AG04449 (cell line): ENCODE data around the gene WDR18.

ENCODE experiments used
- CTCF ChIA-PET: fragments of 350-600 bp; formaldehyde crosslinking; extraction: SDS; loops from one replicate; lab custom pipeline; 2021; ENCODE audit warnings: antibody characterized with exemption; lab: Yijun Ruan, JAX
- POLR2A ChIA-PET: fragments of 400-600, 350-600 bp; formaldehyde crosslinking; extraction: SDS; loops from one replicate; lab custom pipeline; 2020; ENCODE audit warnings: antibody characterized with exemption, inconsistent platforms; lab: Yijun Ruan, JAX
- DNase-seq: peaks from one replicate; pipeline ENCODE4 v3.0.0-alpha.2; 2010; ENCODE audit warnings: low read depth, low spot score
- H3K4me3 ChIP-seq: 2 replicates; pipeline ENCODE4 v1.5.1; 2011; ENCODE audit warnings: low read depth, mild to moderate bottlenecking, control low read depth, low read length
- TF ChIP-seq, protein P1 (sequence below): IDR thresholded peaks from one replicate; pipeline ENCODE4 v1.5.1; 2011; ENCODE audit warnings: mild to moderate bottlenecking, moderate library complexity, low read length, control low read depth, inconsistent platforms; ENCODE audit not compliant: insufficient read depth; ENCODE audit errors: missing control alignments

Gene WDR18

DNA sequence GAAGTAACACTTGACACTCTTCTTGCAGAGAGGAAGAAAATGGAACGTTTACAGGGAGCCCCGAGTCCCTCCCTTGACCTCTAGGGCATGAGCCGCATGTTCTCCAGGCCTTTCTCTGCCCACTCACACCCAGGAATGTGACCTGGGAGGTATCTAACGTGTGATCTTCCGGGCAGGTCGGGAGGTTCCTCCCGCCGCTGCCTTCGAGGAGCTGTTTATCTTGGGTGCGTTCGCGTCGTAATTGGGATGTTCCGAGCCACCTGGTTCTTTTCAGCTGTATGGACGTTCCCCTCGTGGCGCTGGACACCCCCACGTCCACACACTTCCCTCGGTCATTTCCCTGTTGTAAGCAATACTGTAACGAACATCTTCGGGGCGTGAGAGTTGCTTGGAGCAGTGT, 44.7 kb upstream of the WDR18 start:
- ChIA-PET POLR2A (no interaction called here), CTCF (interaction anchor here (1.6 to 2.0 kb wide), 2 partner anchors 17 to 31 kb away, joined by 7 read pairs; no protein-coding TSS in a partner anchor)
- TF ChIP-seq, protein P1, sequence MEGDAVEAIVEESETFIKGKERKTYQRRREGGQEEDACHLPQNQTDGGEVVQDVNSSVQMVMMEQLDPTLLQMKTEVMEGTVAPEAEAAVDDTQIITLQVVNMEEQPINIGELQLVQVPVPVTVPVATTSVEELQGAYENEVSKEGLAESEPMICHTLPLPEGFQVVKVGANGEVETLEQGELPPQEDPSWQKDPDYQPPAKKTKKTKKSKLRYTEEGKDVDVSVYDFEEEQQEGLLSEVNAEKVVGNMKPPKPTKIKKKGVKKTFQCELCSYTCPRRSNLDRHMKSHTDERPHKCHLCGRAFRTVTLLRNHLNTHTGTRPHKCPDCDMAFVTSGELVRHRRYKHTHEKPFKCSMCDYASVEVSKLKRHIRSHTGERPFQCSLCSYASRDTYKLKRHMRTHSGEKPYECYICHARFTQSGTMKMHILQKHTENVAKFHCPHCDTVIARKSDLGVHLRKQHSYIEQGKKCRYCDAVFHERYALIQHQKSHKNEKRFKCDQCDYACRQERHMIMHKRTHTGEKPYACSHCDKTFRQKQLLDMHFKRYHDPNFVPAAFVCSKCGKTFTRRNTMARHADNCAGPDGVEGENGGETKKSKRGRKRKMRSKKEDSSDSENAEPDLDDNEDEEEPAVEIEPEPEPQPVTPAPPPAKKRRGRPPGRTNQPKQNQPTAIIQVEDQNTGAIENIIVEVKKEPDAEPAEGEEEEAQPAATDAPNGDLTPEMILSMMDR = no peak
- H3K4me3 ChIP-seq = no peak overlapping the region
- DNase-seq = no peak

DNA sequence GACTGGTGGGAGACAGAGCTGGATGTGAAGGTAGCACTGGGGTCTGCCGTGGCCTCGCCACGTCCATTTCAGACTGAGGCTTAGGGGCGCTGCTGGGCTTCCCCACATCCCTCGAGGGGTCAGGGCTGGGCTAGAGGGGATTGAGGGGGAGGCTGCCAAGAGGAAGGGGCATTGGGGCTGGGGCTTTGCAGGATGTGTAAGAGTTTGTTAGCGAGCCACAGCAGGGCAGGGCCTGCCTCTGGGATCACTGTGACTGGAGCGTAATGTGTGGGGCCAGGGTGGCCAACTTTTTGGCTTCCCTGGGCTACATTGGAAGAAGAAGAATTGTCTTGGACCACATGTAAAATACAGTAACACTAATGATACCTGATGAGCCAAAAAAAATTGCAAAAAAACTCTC, 44.2 kb upstream of the WDR18 start:
- TF ChIP-seq, protein P1 = no peak
- no peak overlapping the region for H3K4me3 ChIP-seq
- no peak for DNase-seq
- ChIA-PET POLR2A (no interaction called here), CTCF (interaction anchor here (2.0 kb wide), 1 partner anchor 17 kb away, joined by 7 read pairs; no protein-coding TSS in a partner anchor)

DNA sequence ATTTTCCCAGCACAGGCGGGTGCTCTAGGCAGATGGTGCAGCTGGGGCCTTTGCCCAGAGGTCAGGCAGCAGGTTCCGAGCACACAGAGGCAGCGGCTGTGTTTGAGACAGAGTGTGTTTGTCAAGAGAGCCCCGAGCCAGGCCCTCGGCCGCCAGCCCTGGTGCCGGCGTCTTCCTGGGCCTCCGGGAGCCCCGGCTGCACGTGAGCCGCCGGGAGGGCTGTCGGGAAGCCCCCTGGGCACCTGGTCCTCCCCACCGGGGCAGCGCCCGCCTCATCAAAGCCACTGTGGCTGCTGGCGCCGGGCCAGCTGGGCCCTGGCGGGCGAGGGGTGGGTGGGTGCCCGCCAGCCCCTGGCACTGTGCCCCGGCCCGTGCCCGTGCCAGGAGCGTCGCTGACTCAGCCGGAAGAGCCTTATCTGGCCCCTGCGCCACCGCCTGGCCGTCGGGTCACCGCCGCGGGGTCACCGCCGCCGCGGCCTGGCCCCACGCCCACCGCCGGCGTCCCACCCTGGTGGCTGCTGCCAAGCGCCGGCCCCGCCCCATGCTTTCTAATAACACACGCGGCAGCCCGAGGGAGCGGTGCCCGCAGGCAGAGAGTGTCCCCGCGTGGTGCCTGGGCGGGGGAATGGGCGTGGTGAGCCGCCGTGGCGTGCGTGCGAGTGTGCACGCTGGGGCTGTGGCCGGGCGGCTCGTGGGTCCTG, 43.4 kb upstream of the WDR18 start:
- no peak overlapping the region for H3K4me3 ChIP-seq
- CTCF ChIA-PET = no interaction called here
- POLR2A ChIA-PET = no interaction called here
- DNase-seq = no peak
- TF ChIP-seq, protein P1 = no peak

DNA sequence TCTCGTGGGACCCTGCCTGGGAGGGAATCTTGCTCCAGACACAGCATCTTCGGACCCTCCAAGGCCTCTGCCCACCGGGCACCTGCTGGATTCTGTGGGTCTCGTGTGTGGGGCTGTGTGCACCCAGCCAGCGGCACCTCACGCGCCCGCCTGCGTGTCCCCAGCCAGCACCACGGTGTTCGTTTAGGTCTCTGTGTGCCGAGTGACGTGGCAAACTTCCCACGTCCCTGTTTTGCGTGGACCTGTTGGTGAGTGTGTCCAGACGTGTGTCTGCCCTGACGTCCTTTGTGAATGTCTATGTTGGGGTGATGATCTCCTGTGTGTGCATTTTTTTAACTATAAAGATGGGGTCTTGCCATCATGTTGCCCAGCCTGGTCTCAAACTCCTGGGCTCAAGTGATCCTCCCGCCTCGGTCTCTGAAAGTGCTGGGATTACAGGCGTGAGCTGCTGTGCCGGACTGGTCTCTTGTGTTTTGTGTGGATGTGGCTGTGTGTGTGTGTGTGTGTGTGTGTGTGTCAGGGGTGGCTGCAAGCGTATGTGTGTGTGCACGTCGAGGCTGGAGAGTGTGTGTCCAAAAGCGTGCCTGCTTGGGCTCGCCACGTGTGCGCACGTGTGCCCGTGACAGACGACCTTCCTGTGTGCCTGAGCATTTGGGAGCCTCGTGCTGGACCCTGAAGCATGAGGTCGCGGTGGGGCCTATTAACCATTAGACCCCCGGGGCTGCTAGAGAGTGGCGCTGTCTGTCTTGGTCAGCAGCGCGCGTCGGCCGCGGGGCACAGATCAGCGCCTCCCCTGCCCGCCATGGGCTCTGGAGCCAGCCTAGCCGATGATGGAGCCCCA, 42.6 kb upstream of the WDR18 start:
- no peak overlapping the region for H3K4me3 ChIP-seq
- TF ChIP-seq, protein P1 = no peak
- POLR2A ChIA-PET = no interaction called here
- DNase-seq = no peak
- CTCF ChIA-PET = no interaction called here

DNA sequence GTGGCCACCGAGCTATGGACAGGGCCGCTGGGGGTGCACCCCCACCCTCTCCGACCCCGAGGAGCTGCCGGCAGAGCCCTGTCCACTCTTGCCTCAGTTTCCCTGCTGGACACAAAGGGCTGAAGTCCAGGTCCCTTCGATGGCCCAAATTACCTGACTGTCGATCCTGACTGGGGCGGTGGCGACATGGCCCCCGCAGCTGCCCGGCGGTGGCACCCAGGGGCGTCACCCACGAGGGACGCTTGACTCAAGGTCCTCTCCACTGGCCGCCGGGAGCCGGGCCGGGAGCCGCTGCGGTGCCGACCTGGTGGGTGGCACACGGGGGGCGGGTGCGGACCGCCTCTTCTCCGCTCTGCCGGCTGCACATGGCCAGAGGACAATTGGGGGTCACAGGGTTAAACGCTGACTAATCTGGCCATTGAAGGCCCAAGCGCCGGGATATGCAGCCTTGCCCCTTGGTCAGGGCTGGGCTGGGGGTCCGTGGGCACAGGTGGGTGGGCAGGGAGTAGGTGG, 42.0 kb upstream of the WDR18 start:
- H3K4me3 ChIP-seq = no peak overlapping the region
- TF ChIP-seq, protein P1 = no peak
- CTCF ChIA-PET = no interaction called here
- no peak for DNase-seq
- POLR2A ChIA-PET = no interaction called here
